Ovary (tissue), 3 donors: Measurements from ENCODE around the gene SHISA4.

Experiments
- CTCF ChIP-seq, 3 donors: fragments of 450-650 bp in 2 of 3; fragments of 200-600 bp in 1 of 3; IDR thresholded peaks; one replicate each; pipeline versions ENCODE4 v1.5.1 to v1.8.0; 2016 to 2022; ENCODE audit warnings: antibody characterized with exemption in 3 of 3, mild to moderate bottlenecking in 1 of 3
- EP300 ChIP-seq: sonication (generic); formaldehyde crosslinking; IDR thresholded peaks from one replicate; pipeline ENCODE4 v1.6.1; 2017; ENCODE audit warnings: antibody characterized with exemption
- POLR2A ChIP-seq: fragments of 450-650 bp; IDR thresholded peaks from one replicate; pipeline ENCODE4 v1.6.1; 2017; ENCODE audit warnings: antibody characterized with exemption, mild to moderate bottlenecking, moderate library complexity
- donor health status: DM: no; HTN: no; CAD: no.

GRCh38 chr1:201885531-201886075 lies 3.1 kb upstream of the SHISA4 start:
- TF ChIP-seq CTCF (IDR thresholded peaks at IDR 0.05), result no peak
- TF ChIP-seq POLR2A, result no peak
- TF ChIP-seq EP300, result no peak
